H9 (cell line): ENCODE results near the gene TRAK2. TPM values are rescaled to one million over a fixed set of nuclear protein-coding genes. Genes with fewer than 3 reads are reported as not detected.

Experiments
- DNase-seq: peaks from one replicate; pipeline ENCODE4 v3.0.0-alpha.2; 2017
- H2AFZ ChIP-seq: one replicate; pipeline ENCODE4 v1.6.1; 2013; ENCODE audit warnings: mild to moderate bottlenecking, low read length, control low read depth, moderate library complexity
- H2AK5ac ChIP-seq: 2 replicates; pipeline ENCODE4 v1.6.1; 2013; ENCODE audit warnings: low read length, control low read depth, mixed read lengths; ENCODE audit not compliant: insufficient read length
- H2BK120ac ChIP-seq: one replicate; pipeline ENCODE4 v1.6.1; 2013; ENCODE audit warnings: low read depth, mild to moderate bottlenecking, low read length, control low read depth, inconsistent platforms; ENCODE audit not compliant: poor library complexity, severe bottlenecking
- H2BK12ac ChIP-seq: 2 replicates; pipeline ENCODE4 v1.6.1; 2013; ENCODE audit warnings: low read length, control low read depth, mixed read lengths, low read depth; ENCODE audit not compliant: insufficient read length
- H2BK15ac ChIP-seq: 2 replicates; pipeline ENCODE4 v1.6.1; 2013; ENCODE audit warnings: low read depth, low read length, control low read depth
- H2BK20ac ChIP-seq: one replicate; pipeline ENCODE4 v1.6.1; 2013; ENCODE audit warnings: low read depth, mild to moderate bottlenecking, low read length, control low read depth, inconsistent platforms; ENCODE audit not compliant: poor library complexity, severe bottlenecking
- H2BK5ac ChIP-seq: 2 replicates; pipeline ENCODE4 v1.6.1; 2013; ENCODE audit warnings: low read length, control low read depth, mixed read lengths; ENCODE audit not compliant: insufficient read length
- H3K14ac ChIP-seq: 2 replicates; pipeline ENCODE4 v1.6.1; 2013; ENCODE audit warnings: low read length, control low read depth; ENCODE audit not compliant: insufficient read depth
- H3K18ac ChIP-seq: 2 replicates; pipeline ENCODE4 v1.6.1; 2013; ENCODE audit warnings: low read depth, mild to moderate bottlenecking, mixed read lengths, low read length, control low read depth; ENCODE audit not compliant: insufficient read length
- H3K23ac ChIP-seq: 2 replicates; pipeline ENCODE4 v1.6.1; 2013; ENCODE audit warnings: low read length, control low read depth, mixed read lengths, low read depth; ENCODE audit not compliant: insufficient read length
- H3K23me2 ChIP-seq: 2 replicates; pipeline ENCODE4 v1.6.1; 2013; ENCODE audit warnings: low read depth, mild to moderate bottlenecking, mixed read lengths, low read length, control low read depth; ENCODE audit not compliant: insufficient read length, poor library complexity, severe bottlenecking
- H3K27ac ChIP-seq: 2 replicates; pipeline ENCODE4 v1.5.1; 2013; ENCODE audit warnings: low read length, control low read depth, mixed read lengths, low read depth; ENCODE audit not compliant: insufficient read length
- H3K27me3 ChIP-seq: 2 replicates; pipeline ENCODE4 v1.6.1; 2013; ENCODE audit warnings: low read length, control low read depth, inconsistent platforms; ENCODE audit not compliant: insufficient read depth
- H3K4ac ChIP-seq: 2 replicates; pipeline ENCODE4 v1.6.1; 2013; ENCODE audit warnings: low read depth, mild to moderate bottlenecking, control low read depth, inconsistent platforms, low read length, moderate library complexity
- H3K4me1 ChIP-seq: 2 replicates; pipeline ENCODE4 v1.6.1; 2013; ENCODE audit warnings: low read length, control low read depth, inconsistent platforms; ENCODE audit not compliant: insufficient read depth
- H3K4me2 ChIP-seq: 2 replicates; pipeline ENCODE4 v1.6.1; 2013; ENCODE audit warnings: low read length, control low read depth, mixed read lengths; ENCODE audit not compliant: insufficient read length, insufficient read depth
- H3K56ac ChIP-seq: 2 replicates; pipeline ENCODE4 v1.6.1; 2013; ENCODE audit warnings: low read depth, mild to moderate bottlenecking, mixed read lengths, low read length, control low read depth; ENCODE audit not compliant: insufficient read length
- H3K79me1 ChIP-seq: 2 replicates; pipeline ENCODE4 v1.6.1; 2013; ENCODE audit warnings: low read depth, mild to moderate bottlenecking, moderate library complexity, low read length, control low read depth, inconsistent platforms; ENCODE audit not compliant: insufficient read depth, poor library complexity, severe bottlenecking
- H3K79me2 ChIP-seq: 2 replicates; pipeline ENCODE4 v1.6.1; 2013; ENCODE audit warnings: low read length, control low read depth, inconsistent platforms; ENCODE audit not compliant: insufficient read depth
- H3K9ac ChIP-seq: 2 replicates; pipeline ENCODE4 v1.6.1; 2013; ENCODE audit warnings: low read length, control low read depth, mixed read lengths; ENCODE audit not compliant: insufficient read length; ENCODE audit errors: extremely low read depth
- H3K9me3 ChIP-seq: one replicate; pipeline ENCODE4 v1.6.1; 2013; ENCODE audit warnings: low read depth, low read length, inconsistent platforms; ENCODE audit not compliant: control insufficient read depth
- H3T11ph ChIP-seq: one replicate; pipeline ENCODE4 v1.6.1; 2013; ENCODE audit warnings: mild to moderate bottlenecking, low read length, control low read depth, inconsistent platforms
- H4K20me1 ChIP-seq: one replicate; pipeline ENCODE4 v1.6.1; 2013; ENCODE audit not compliant: control insufficient read depth, insufficient read length, insufficient read depth
- H4K5ac ChIP-seq: 2 replicates; pipeline ENCODE4 v1.6.1; 2013; ENCODE audit warnings: low read depth, mild to moderate bottlenecking, mixed read lengths, low read length, control low read depth; ENCODE audit not compliant: insufficient read length
- H4K8ac ChIP-seq: replicated peaks from 2 replicates; pipeline ENCODE4 v1.6.1; 2013; ENCODE audit warnings: low read length, control low read depth, mixed read lengths, low read depth; ENCODE audit not compliant: insufficient read length
- H4K91ac ChIP-seq: 2 replicates; pipeline ENCODE4 v1.6.1; 2013; ENCODE audit warnings: low read depth, mild to moderate bottlenecking, moderate library complexity, mixed read lengths, low read length, control low read depth; ENCODE audit not compliant: insufficient read length
- H3K27ac Mint-ChIP-seq, 3 experiments: 2 replicates in 2 of 3; 3 replicates in 1 of 3; pipeline ENCODE4 v1.8.0; 2020 to 2021; ENCODE audit warnings: mixed read lengths in 3 of 3, mild to moderate bottlenecking in 1 of 3, moderate library complexity in 1 of 3
- H3K27me3 Mint-ChIP-seq: 2 replicates; pipeline ENCODE4 v1.8.0; 2021; ENCODE audit warnings: low read depth, mild to moderate bottlenecking, moderate library complexity, mixed read lengths
- H3K36me3 Mint-ChIP-seq, 3 experiments: 2 replicates in 2 of 3; 3 replicates in 1 of 3; pipeline ENCODE4 v1.8.0; 2020 to 2021; ENCODE audit warnings: low read depth in 3 of 3, mixed read lengths in 3 of 3; ENCODE audit not compliant: insufficient read depth in 1 of 3
- H3K4me1 Mint-ChIP-seq, 2 experiments: 2 replicates each; pipeline ENCODE4 v1.8.0; 2020; ENCODE audit warnings: mixed read lengths in 2 of 2
- H3K4me3 Mint-ChIP-seq, 2 experiments: 2 replicates in 1 of 2; 3 replicates in 1 of 2; pipeline ENCODE4 v1.8.0; 2020 to 2021; ENCODE audit warnings: mild to moderate bottlenecking in 2 of 2, mixed read lengths in 2 of 2, moderate library complexity in 1 of 2
- H3K9me3 Mint-ChIP-seq, 2 experiments: 2 replicates in 1 of 2; 3 replicates in 1 of 2; pipeline ENCODE4 v1.8.0; 2020; ENCODE audit warnings: mild to moderate bottlenecking in 2 of 2, mixed read lengths in 2 of 2, moderate library complexity in 1 of 2
- WGBS: extraction: QIAGEN DNeasy Blood & Tissue Kit; methylation state at CpG from one replicate; pipeline ENCODE4 v1.1.7; 2013; ENCODE audit warnings: missing lambda C conversion rate, low lambda C conversion rate, mixed read lengths; ENCODE audit not compliant: insufficient read length; ENCODE audit errors: extremely low coverage; 5-methylcytosine and 5-hydroxymethylcytosine counted together
- total RNA-seq: library from RNA; stranded (reverse); gene quantifications from 2 replicates; pipeline ENCODE4 v1.2.1, GENCODE V29; 2021
- TF ChIP-seq, protein P1 (sequence below): fragments of 200-600 bp; sonication (generic); conservative IDR thresholded peaks from 3 replicates; pipeline ENCODE4 v1.8.0; 2021; ENCODE audit warnings: antibody characterized with exemption, mild to moderate bottlenecking

The TRAK2 gene
- total RNA-seq, 1 experiment from 2014 or later, result 14.2 TPM

DNA sequence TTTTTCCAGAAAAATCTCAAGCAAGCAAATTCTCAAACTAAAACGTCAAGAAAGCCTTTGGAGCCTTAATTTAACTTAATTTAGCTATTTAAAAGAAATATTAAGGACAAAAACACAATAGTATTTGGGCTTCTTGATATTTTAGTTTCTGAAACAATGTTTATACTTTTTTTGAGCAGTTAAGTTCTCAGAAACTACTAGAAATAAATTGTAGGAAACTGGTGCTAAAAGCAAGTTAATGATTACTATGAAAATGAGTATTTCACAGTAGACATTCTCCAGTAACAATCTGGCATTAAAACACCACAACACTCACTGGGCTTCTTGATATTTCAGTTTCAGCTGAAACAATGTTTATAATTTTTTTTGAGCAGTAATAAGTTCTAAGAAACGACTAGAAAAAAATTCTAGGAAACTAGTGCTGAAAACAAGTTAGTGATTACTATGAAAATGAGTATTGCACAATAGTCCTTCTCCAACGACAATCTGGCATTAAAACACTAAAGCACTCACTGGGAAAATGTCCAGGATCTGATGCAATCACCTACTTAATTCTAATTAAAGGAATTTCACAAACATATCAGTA is 45.1 kb downstream of the TRAK2 start:
- Histone ChIP-seq H3T11ph (no peak overlapping the region), H3K4ac (no peak overlapping the region), H3K9me3 (no peaks in the 10 kb centered on the region), H3K18ac (no peak overlapping the region), H3K23ac (no peak overlapping the region), H2AK5ac (no peak overlapping the region), H3K9ac (no peak overlapping the region), H4K20me1 (no peaks in the 10 kb centered on the region), H3K79me2 (no peaks in the 10 kb centered on the region), H2AFZ (no peak overlapping the region), H2BK120ac (no peak overlapping the region), H4K91ac (no peak overlapping the region), H2BK5ac (no peak overlapping the region), H2BK20ac (no peak overlapping the region), H3K27me3 (no peaks in the 10 kb centered on the region), H3K4me1 (no peaks in the 10 kb centered on the region), H2BK12ac (no peak overlapping the region), H2BK15ac (no peak overlapping the region), H3K23me2 (no peaks in the 10 kb centered on the region), H3K56ac (no peak overlapping the region), H3K79me1 (no peaks in the 10 kb centered on the region), H3K14ac (no peak overlapping the region), H4K8ac (no peak overlapping the region), H3K4me2 (no peak overlapping the region), H3K27ac (no peak overlapping the region), H4K5ac (no peak overlapping the region)
- TF ChIP-seq, protein P1, sequence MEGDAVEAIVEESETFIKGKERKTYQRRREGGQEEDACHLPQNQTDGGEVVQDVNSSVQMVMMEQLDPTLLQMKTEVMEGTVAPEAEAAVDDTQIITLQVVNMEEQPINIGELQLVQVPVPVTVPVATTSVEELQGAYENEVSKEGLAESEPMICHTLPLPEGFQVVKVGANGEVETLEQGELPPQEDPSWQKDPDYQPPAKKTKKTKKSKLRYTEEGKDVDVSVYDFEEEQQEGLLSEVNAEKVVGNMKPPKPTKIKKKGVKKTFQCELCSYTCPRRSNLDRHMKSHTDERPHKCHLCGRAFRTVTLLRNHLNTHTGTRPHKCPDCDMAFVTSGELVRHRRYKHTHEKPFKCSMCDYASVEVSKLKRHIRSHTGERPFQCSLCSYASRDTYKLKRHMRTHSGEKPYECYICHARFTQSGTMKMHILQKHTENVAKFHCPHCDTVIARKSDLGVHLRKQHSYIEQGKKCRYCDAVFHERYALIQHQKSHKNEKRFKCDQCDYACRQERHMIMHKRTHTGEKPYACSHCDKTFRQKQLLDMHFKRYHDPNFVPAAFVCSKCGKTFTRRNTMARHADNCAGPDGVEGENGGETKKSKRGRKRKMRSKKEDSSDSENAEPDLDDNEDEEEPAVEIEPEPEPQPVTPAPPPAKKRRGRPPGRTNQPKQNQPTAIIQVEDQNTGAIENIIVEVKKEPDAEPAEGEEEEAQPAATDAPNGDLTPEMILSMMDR, result no peak
- DNase-seq, result no peak
- Mint-ChIP-seq H3K4me3 (no peak overlapping the region), H3K27me3 (no peaks in the 10 kb centered on the region), H3K27ac (peak overlapping the region in 1 of 3 experiments; percentile 12; a peak in 1 of 7 replicates), H3K36me3 (peaks cover 0 to 5% (median 3%) of the 10 kb centered on the region in 3 experiments; a peak in 3 of 7 replicates), H3K9me3 (no peaks in the 10 kb centered on the region), H3K4me1 (0 out of 4 replicates have a peak, but pooled peaks cover 0 to 3% of the 10 kb centered on the region in 2 experiments)
- no CpG with 5 or more reads among the region's 3 CpGs for WGBS
